ENCODE data around the gene C9orf50.

The C9orf50 gene

DNA sequence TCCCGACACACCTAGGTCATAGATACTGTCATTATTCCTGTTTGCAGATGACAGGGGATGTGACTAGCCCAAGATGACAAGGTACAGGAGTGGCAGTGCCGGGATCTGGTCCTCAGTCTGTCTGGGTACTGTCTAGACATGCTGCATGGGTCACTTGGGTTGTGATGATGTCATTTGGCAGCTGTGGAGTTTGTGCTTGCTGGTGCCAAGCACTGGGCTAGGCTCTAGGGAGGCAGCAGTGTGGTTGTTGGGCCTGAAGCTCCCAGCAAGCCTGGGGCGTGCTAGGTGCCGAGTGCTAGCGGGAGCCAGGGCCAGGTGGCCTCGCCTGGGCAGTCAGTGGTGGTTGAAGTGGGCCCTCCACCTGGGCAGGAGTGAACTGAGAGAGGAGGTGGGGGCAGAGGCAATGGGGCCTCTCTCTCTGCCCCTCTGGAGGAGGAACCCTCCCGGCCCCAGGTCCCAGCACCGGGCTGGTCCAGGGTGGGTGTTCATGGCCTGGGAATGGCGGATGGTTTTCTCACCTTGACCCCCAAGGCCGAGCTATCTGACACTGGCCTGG is 29.9 kb upstream of the C9orf50 start:
- TF ChIP-seq, protein P1, sequence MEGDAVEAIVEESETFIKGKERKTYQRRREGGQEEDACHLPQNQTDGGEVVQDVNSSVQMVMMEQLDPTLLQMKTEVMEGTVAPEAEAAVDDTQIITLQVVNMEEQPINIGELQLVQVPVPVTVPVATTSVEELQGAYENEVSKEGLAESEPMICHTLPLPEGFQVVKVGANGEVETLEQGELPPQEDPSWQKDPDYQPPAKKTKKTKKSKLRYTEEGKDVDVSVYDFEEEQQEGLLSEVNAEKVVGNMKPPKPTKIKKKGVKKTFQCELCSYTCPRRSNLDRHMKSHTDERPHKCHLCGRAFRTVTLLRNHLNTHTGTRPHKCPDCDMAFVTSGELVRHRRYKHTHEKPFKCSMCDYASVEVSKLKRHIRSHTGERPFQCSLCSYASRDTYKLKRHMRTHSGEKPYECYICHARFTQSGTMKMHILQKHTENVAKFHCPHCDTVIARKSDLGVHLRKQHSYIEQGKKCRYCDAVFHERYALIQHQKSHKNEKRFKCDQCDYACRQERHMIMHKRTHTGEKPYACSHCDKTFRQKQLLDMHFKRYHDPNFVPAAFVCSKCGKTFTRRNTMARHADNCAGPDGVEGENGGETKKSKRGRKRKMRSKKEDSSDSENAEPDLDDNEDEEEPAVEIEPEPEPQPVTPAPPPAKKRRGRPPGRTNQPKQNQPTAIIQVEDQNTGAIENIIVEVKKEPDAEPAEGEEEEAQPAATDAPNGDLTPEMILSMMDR (IDR thresholded peaks at IDR 0.05): no peak
- no peak for DNase-seq
- H3K9me3 ChIP-seq: no peaks in the 10 kb centered on the region
- no peaks in the 10 kb centered on the region for H3K36me3 ChIP-seq
- H3K27ac ChIP-seq: peak overlapping the region; percentile 10 to 78
- no peak overlapping the region for H3K4me3 ChIP-seq
- no peaks in the 10 kb centered on the region for H3K27me3 ChIP-seq
- intact Hi-C loops (cut with DNase I; ENCODE audit: low total_unique reads): no loop called here
- peaks cover 0 to 32% (median 19%) of the 10 kb centered on the region in 4 donors for H3K4me1 ChIP-seq

GRCh38 chr9:129649726-129650679 is 29.1 kb upstream of the C9orf50 start:
- no peak for DNase-seq
- TF ChIP-seq, protein P1 (IDR thresholded peaks at IDR 0.05): no peak
- Histone ChIP-seq H3K9me3 (no peaks in the 10 kb centered on the region), H3K27ac (peak overlapping the region; percentile 10 to 78), H3K36me3 (no peaks in the 10 kb centered on the region), H3K4me1 (peaks cover 0 to 32% (median 19%) of the 10 kb centered on the region in 4 donors), H3K27me3 (no peaks in the 10 kb centered on the region), H3K4me3 (no peak overlapping the region)
- intact Hi-C loops (cut with DNase I; ENCODE audit: low total_unique reads): no loop called here

DNA sequence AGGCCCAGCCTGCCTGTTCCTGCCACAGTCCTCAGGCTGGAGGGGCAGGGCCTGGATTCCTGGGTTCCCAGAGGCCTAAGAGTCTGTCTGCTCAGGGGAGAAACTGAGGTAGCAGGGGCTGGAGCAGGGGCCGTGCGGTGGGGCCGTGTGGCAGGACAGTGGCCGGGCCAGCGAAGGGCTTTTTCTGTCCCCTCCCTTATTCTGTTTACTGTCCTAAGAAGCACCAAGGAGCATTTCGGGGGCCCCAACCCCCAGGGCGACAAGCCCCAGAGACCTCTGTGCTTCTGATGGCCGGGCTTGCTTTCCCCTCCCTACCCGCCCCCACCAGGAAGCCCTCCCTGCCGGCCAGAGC is 27.8 kb upstream of the C9orf50 start:
- TF ChIP-seq, protein P1 (IDR thresholded peaks at IDR 0.05): no peak
- no peak overlapping the region for H3K4me3 ChIP-seq
- DNase-seq: no peak
- H3K4me1 ChIP-seq: peaks cover 0 to 32% (median 19%) of the 10 kb centered on the region in 4 donors
- no peaks in the 10 kb centered on the region for H3K36me3 ChIP-seq
- peak overlapping the region; percentile 66 to 78 for H3K27ac ChIP-seq
- no peaks in the 10 kb centered on the region for H3K9me3 ChIP-seq
- no peaks in the 10 kb centered on the region for H3K27me3 ChIP-seq
- intact Hi-C loops (cut with DNase I; ENCODE audit: low total_unique reads): no loop called here

DNA sequence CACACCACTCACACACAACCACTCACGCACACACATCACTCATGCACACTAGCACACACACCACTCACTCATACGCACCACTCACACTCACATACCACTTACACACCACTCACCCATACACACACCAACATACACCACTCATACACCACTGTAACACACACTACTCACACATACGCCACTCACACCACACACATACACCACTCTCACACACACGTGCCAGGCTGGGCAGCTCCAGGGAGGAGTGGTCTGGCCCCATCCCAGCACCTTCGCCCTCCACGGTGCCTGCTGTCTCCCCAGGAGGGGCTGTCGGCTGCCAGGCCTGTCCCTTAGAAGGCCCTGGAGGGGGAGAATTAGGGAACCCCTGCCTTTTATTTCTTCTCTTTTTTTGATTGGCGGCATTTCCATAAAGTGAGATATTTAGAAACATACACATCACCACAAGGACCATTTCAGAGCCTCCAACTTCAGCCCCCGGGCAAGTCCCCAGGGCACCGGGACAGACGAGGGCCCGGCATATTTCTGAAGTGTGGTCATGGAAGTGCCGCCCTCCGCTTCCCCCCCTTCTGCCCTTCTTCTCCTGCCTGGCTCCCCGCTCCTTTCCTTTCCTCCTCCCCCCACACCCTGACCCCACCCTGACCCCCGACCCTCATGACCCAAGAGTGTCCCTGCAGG is 27.3 kb upstream of the C9orf50 start:
- intact Hi-C loops (cut with DNase I; ENCODE audit: low total_unique reads): no loop called here

DNA sequence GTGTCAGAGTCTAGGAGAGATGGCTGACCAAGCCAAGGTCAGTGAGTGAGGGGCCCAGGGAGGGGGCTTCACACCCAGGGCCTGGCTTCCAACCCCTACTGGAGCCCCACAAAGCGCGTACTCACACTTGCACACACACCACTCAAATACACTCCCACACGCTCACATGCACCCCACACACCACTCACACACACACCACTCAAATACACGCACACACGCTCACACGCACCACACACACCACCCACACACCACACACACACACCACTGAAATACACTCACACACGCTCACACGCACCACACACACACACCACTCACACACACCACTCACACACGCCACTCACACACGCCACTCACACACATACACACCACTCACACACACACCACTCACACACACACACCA is 26.7 kb upstream of the C9orf50 start:
- intact Hi-C loops (cut with DNase I; ENCODE audit: low total_unique reads): no loop called here
- Histone ChIP-seq H3K27ac (peak overlapping the region in 1 of 2 donors; percentile 78), H3K27me3 (no peaks in the 10 kb centered on the region), H3K4me1 (peaks cover 0 to 35% (median 20%) of the 10 kb centered on the region in 4 donors), H3K9me3 (no peaks in the 10 kb centered on the region), H3K4me3 (no peak overlapping the region), H3K36me3 (no peaks in the 10 kb centered on the region)
- TF ChIP-seq, protein P1 (IDR thresholded peaks at IDR 0.05): no peak
- no peak for DNase-seq

More for the DNA sequence above, 27.3 kb upstream of the C9orf50 start:
- peaks cover 0 to 32% (median 19%) of the 10 kb centered on the region in 4 donors for H3K4me1 ChIP-seq
- TF ChIP-seq, protein P1 (IDR thresholded peaks at IDR 0.05): no peak
- no peaks in the 10 kb centered on the region for H3K27me3 ChIP-seq
- H3K9me3 ChIP-seq: no peaks in the 10 kb centered on the region
- DNase-seq: peak in 1 of 2 donors; percentile 85
- H3K4me3 ChIP-seq: no peak overlapping the region
- H3K27ac ChIP-seq: peak overlapping the region; percentile 66 to 78
- H3K36me3 ChIP-seq: no peaks in the 10 kb centered on the region
